ENCODE results near the gene TDRD7.

Gene TDRD7

DNA sequence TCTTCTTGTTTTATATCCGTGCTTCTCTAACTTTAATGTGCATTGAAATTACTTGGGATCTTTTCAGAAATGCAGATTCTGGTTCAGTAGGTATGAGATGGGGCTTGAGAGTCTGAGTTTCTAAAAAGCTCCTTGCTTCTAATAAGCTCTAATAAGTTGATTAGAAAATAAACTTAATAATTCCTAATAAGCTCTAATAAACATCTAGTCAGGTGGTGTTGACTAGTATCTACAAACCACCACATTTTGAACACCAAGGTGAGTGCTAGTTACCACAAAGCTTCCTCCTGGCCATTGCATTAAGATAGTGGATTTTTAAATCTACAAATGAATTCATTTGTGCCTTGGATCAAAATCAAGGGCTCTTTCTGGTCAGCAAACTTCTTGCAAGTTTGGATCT is 94.9 kb downstream of the TDRD7 start:
- no peak for TF ChIP-seq FOXP2 (optimal IDR thresholded peaks at IDR 0.05; ENCODE audit: borderline replicate concordance, extremely low read depth, extremely low read length, insufficient read depth)
- TF ChIP-seq TAF1 (IDR thresholded peaks at IDR 0.05; ENCODE audit: borderline replicate concordance, insufficient read depth, low read length) = no peak
- no peak for TF ChIP-seq SIN3A (IDR thresholded peaks at IDR 0.05; ENCODE audit: borderline replicate concordance, insufficient read depth, low read length)
- TF ChIP-seq, protein P1, sequence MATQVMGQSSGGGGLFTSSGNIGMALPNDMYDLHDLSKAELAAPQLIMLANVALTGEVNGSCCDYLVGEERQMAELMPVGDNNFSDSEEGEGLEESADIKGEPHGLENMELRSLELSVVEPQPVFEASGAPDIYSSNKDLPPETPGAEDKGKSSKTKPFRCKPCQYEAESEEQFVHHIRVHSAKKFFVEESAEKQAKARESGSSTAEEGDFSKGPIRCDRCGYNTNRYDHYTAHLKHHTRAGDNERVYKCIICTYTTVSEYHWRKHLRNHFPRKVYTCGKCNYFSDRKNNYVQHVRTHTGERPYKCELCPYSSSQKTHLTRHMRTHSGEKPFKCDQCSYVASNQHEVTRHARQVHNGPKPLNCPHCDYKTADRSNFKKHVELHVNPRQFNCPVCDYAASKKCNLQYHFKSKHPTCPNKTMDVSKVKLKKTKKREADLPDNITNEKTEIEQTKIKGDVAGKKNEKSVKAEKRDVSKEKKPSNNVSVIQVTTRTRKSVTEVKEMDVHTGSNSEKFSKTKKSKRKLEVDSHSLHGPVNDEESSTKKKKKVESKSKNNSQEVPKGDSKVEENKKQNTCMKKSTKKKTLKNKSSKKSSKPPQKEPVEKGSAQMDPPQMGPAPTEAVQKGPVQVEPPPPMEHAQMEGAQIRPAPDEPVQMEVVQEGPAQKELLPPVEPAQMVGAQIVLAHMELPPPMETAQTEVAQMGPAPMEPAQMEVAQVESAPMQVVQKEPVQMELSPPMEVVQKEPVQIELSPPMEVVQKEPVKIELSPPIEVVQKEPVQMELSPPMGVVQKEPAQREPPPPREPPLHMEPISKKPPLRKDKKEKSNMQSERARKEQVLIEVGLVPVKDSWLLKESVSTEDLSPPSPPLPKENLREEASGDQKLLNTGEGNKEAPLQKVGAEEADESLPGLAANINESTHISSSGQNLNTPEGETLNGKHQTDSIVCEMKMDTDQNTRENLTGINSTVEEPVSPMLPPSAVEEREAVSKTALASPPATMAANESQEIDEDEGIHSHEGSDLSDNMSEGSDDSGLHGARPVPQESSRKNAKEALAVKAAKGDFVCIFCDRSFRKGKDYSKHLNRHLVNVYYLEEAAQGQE (IDR thresholded peaks at IDR 0.05; ENCODE audit: insufficient read depth in 1 of 2, low read depth in 2 of 2, low read length in 2 of 2) = no peak
- TF ChIP-seq POLR2AphosphoS5 (IDR thresholded peaks at IDR 0.05; ENCODE audit: low read depth, low read length) = no peak

DNA sequence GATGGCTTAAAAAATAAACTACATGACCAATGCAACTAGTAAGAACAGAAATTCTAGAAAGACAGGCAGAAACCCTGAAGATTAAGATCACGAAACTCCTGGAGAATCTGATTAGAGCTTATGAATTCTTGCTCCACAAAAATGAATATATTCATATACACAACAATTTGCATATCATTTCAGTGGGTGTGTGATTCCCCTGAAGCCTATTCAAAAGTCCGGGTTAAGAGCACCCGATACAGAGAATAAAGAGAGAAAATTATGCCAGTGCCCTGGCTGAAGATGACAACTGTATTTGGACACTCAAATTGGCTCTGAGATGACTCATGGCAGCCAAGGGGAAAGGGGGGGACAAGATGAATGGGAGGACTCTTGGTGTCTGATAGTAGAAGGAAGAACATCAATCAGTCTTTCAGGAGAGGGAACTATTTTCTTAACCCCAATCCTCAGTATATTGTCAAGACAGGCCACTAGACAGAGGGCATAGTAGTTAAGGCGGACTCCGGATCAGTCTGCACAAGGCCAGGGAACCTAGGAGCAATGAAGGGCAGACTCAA is 95.6 kb downstream of the TDRD7 start:
- TF ChIP-seq SIN3A (IDR thresholded peaks at IDR 0.05; ENCODE audit: borderline replicate concordance, insufficient read depth, low read length) (no peak), TAF1 (IDR thresholded peaks at IDR 0.05; ENCODE audit: borderline replicate concordance, insufficient read depth, low read length) (no peak), POLR2AphosphoS5 (IDR thresholded peaks at IDR 0.05; ENCODE audit: low read depth, low read length) (no peak), FOXP2 (optimal IDR thresholded peaks at IDR 0.05; ENCODE audit: borderline replicate concordance, extremely low read depth, extremely low read length, insufficient read depth) (no peak)
- TF ChIP-seq, protein P1 (IDR thresholded peaks at IDR 0.05; ENCODE audit: insufficient read depth in 1 of 2, low read depth in 2 of 2, low read length in 2 of 2) = no peak

DNA sequence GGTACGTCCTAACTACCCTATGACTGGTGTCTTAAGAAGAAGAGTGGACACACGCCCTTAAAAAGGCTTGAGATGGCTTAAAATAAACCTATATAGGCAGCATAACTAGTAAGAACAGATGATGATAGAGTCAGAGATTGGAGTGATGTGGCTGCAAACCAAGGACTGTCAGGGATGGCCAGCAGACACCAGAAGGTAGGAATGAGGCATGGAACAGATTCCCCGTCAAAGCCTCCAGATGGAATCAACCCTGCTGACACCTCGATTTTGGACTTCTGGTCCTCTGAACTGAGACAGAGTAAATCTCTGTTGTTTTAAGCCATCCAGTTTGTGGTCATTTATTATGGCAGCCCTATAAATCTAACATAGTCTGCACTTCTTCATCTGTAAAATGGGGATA is 97.0 kb downstream of the TDRD7 start:
- TF ChIP-seq SIN3A (IDR thresholded peaks at IDR 0.05; ENCODE audit: borderline replicate concordance, insufficient read depth, low read length) = no peak
- no peak for TF ChIP-seq TAF1 (IDR thresholded peaks at IDR 0.05; ENCODE audit: borderline replicate concordance, insufficient read depth, low read length)
- no peak for TF ChIP-seq FOXP2 (optimal IDR thresholded peaks at IDR 0.05; ENCODE audit: borderline replicate concordance, extremely low read depth, extremely low read length, insufficient read depth)
- no peak for TF ChIP-seq POLR2AphosphoS5 (IDR thresholded peaks at IDR 0.05; ENCODE audit: low read depth, low read length)
- TF ChIP-seq, protein P1 (IDR thresholded peaks at IDR 0.05; ENCODE audit: insufficient read depth in 1 of 2, low read depth in 2 of 2, low read length in 2 of 2) = no peak

- TF ChIP-seq FOXP2 (optimal IDR thresholded peaks at IDR 0.05; ENCODE audit: borderline replicate concordance, extremely low read depth, extremely low read length, insufficient read depth) (no peak), SIN3A (IDR thresholded peaks at IDR 0.05; ENCODE audit: borderline replicate concordance, insufficient read depth, low read length) (no peak), TAF1 (IDR thresholded peaks at IDR 0.05; ENCODE audit: borderline replicate concordance, insufficient read depth, low read length) (no peak)
Observed at GRCh38 chr9:97510797-97511654, 99.1 kb downstream of the TDRD7 start.

DNA sequence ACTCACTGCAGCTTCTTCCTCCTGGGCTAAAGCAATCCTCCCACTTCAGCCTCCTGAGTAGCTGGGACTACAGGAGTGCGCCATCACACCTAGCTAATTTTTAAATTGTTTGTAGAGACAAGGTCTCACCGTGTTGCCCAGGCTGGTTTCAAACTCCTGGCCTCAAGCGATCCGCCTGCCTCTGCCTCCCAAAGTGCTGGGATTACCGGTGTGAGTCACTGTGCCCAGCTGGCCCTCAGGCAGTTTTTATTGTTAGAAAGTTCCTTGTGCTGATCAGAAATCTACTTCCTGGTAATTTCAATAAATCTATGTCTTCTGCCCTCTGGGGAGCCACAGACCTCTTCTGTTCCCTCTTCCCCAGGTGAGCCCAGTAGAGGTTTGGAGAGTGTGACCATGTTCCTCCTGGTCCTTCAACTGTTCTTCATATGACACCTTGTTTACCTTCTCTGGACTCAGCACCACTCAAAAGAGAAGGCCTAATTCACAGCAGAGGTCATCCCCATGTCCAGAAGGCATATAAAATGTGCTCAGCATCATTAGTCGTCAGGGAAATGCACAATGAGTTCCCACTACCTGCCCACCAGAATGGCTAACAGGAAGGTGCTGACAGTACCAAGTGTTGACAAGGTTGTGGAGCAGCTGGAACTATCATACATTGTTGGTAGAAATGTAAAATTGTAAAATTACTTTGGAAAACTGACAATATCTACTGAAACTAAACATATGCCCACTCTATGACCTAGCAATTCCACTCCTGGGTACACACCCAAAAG is 99.9 kb downstream of the TDRD7 start:
- TF ChIP-seq POLR2AphosphoS5 (IDR thresholded peaks at IDR 0.05; ENCODE audit: low read depth, low read length) = no peak
- TF ChIP-seq, protein P1 (IDR thresholded peaks at IDR 0.05; ENCODE audit: insufficient read depth in 1 of 2, low read depth in 2 of 2, low read length in 2 of 2) = no peak
- TF ChIP-seq FOXP2 (optimal IDR thresholded peaks at IDR 0.05; ENCODE audit: borderline replicate concordance, extremely low read depth, extremely low read length, insufficient read depth) = no peak
- TF ChIP-seq SIN3A (IDR thresholded peaks at IDR 0.05; ENCODE audit: borderline replicate concordance, insufficient read depth, low read length) = no peak
- no peak for TF ChIP-seq TAF1 (IDR thresholded peaks at IDR 0.05; ENCODE audit: borderline replicate concordance, insufficient read depth, low read length)
